ENCODE measurements around the gene XIAP. TPM values are rescaled to one million over a fixed set of nuclear protein-coding genes. Genes with fewer than 3 reads are reported as not detected.
A peak's percentile ranks its signal among the peaks of the same experiment; 100 is the strongest.

The XIAP gene
- total and polyA plus RNA-seq, 2 experiments from 2014 or later: 13.7 to 36.1 TPM

- Histone ChIP-seq H3K27ac (no peak overlapping the region), H3K4me2 (no peak overlapping the region)
- WGBS (ENCODE audit: low lambda C conversion rate, missing lambda C conversion rate): 57% methylated on average over 2 of the region's 2 CpGs
Measured at GRCh38 chrX:123943488-123943887, 83.6 kb downstream of the XIAP start.

GRCh38 chrX:123949846-123950245 lies 90.0 kb downstream of the XIAP start:
- no peak for DNase-seq (ENCODE audit: low spot score)
- Histone ChIP-seq H3K4me1 (ENCODE audit: insufficient read depth) (no peaks in the 10 kb centered on the region), H3K4me2 (no peak overlapping the region), H3K79me2 (no peaks in the 10 kb centered on the region), H3K27me3 (no peaks in the 10 kb centered on the region), H3K36me3 (replicated peaks; ENCODE audit: insufficient read depth, low read depth) (no peaks in the 10 kb centered on the region), H4K20me1 (ENCODE audit: insufficient read depth, poor library complexity, severe bottlenecking) (no peaks in the 10 kb centered on the region), H3K27ac (no peak overlapping the region), H3K9me3 (ENCODE audit: low read depth) (no peaks in the 10 kb centered on the region), H2AFZ (no peak overlapping the region), H3K9me2 (replicated peaks; ENCODE audit: insufficient read depth) (no peaks in the 10 kb centered on the region), H3K4me3 (no peak overlapping the region)
- TF ChIP-seq EZH2phosphoT487 (IDR thresholded peaks at IDR 0.05; ENCODE audit: low read depth, severe bottlenecking, unreplicated experiment): no peak
- no peak for TF ChIP-seq EZH2 (IDR thresholded peaks at IDR 0.05; ENCODE audit: borderline replicate concordance)
- TF ChIP-seq CTCF (IDR thresholded peaks at IDR 0.05; ENCODE audit: poor library complexity): no peak
- 96% methylated on average over 2 of the region's 2 CpGs for WGBS (ENCODE audit: low lambda C conversion rate, missing lambda C conversion rate)

More at GRCh38 chrX:123943488-123943887, 83.6 kb downstream of the XIAP start:
- TF ChIP-seq EZH2phosphoT487 (IDR thresholded peaks at IDR 0.05; ENCODE audit: low read depth, severe bottlenecking, unreplicated experiment) (no peak), CTCF (IDR thresholded peaks at IDR 0.05; ENCODE audit: poor library complexity) (no peak), EZH2 (IDR thresholded peaks at IDR 0.05; ENCODE audit: borderline replicate concordance) (no peak)
- no peaks in the 10 kb centered on the region for H3K9me3 ChIP-seq (ENCODE audit: low read depth)
- H3K36me3 ChIP-seq (replicated peaks; ENCODE audit: insufficient read depth, low read depth): no peaks in the 10 kb centered on the region
- H3K4me1 ChIP-seq (ENCODE audit: insufficient read depth): no peaks in the 10 kb centered on the region
- no peaks in the 10 kb centered on the region for H3K27me3 ChIP-seq
- no peaks in the 10 kb centered on the region for H3K79me2 ChIP-seq
- H2AFZ ChIP-seq: no peak overlapping the region
- no peak overlapping the region for H3K4me3 ChIP-seq
- H3K9me2 ChIP-seq (replicated peaks; ENCODE audit: insufficient read depth): no peaks in the 10 kb centered on the region
- H4K20me1 ChIP-seq (ENCODE audit: insufficient read depth, poor library complexity, severe bottlenecking): no peaks in the 10 kb centered on the region
- no peak for DNase-seq (ENCODE audit: low spot score)

- Histone ChIP-seq H3K9me2 (replicated peaks; ENCODE audit: insufficient read depth) (no peaks in the 10 kb centered on the region), H3K4me3 (peak overlapping the region; percentile 47), H3K79me2 (peaks cover 27% of the 10 kb centered on the region), H3K4me2 (peak overlapping the region; percentile 80), H4K20me1 (ENCODE audit: insufficient read depth, poor library complexity, severe bottlenecking) (peaks cover 9% of the 10 kb centered on the region), H3K9me3 (ENCODE audit: low read depth) (no peaks in the 10 kb centered on the region), H3K27me3 (no peaks in the 10 kb centered on the region), H3K36me3 (replicated peaks; ENCODE audit: insufficient read depth, low read depth) (no peaks in the 10 kb centered on the region), H2AFZ (peak overlapping the region; percentile 54), H3K27ac (peak overlapping the region; percentile 98), H3K4me1 (ENCODE audit: insufficient read depth) (peaks cover 5% of the 10 kb centered on the region)
- TF ChIP-seq CTCF (IDR thresholded peaks at IDR 0.05; ENCODE audit: poor library complexity): no peak
- no peak for TF ChIP-seq EZH2phosphoT487 (IDR thresholded peaks at IDR 0.05; ENCODE audit: low read depth, severe bottlenecking, unreplicated experiment)
- TF ChIP-seq EZH2 (IDR thresholded peaks at IDR 0.05; ENCODE audit: borderline replicate concordance): no peak
- peak; percentile 27 for DNase-seq (ENCODE audit: low spot score)
- 47% methylated on average over 35 of the region's 35 CpGs for WGBS (ENCODE audit: low lambda C conversion rate, missing lambda C conversion rate)
Measured at GRCh38 chrX:123959281-123960063, 99.6 kb downstream of the XIAP start.

Measured in hepatocyte (in vitro differentiated cells).